GM12878 (cell line): ENCODE results near the gene ADCY9.

Experiments used
- CBX3 ChIP-seq: fragments of 200-600 bp; sonication (generic); IDR thresholded peaks from 2 replicates; pipeline ENCODE4 v1.6.1; 2016; ENCODE audit warnings: low read depth, borderline replicate concordance
- EZH2 ChIP-seq: IDR thresholded peaks from 2 replicates; pipeline ENCODE4 v1.6.1; 2012; ENCODE audit warnings: low read depth, mild to moderate bottlenecking, control low read depth, inconsistent platforms, low read length, borderline replicate concordance; ENCODE audit not compliant: control insufficient read depth
- JUNB ChIP-seq: IDR thresholded peaks from 2 replicates; pipeline ENCODE4 v1.6.1; 2016; ENCODE audit warnings: antibody characterized with exemption, mild to moderate bottlenecking
- NR2F1 ChIP-seq: fragments of 450-650 bp; conservative IDR thresholded peaks from 2 replicates; pipeline ENCODE4 v1.6.1; 2017; ENCODE audit warnings: mild to moderate bottlenecking
- POLR2AphosphoS5 ChIP-seq: IDR thresholded peaks from 2 replicates; pipeline ENCODE4 v1.6.1; 2011; ENCODE audit warnings: mild to moderate bottlenecking, low read length, inconsistent platforms
- RB1 ChIP-seq: fragments of 450-650 bp; formaldehyde crosslinking; IDR thresholded peaks from 2 replicates; pipeline ENCODE4 v1.6.1; 2017; ENCODE audit warnings: mild to moderate bottlenecking, borderline replicate concordance
- ZNF384 ChIP-seq: IDR thresholded peaks from 2 replicates; pipeline ENCODE4 v1.6.1; 2012; ENCODE audit warnings: low read depth, mild to moderate bottlenecking, low read length, improper control_type of control experiment, borderline replicate concordance
- TF ChIP-seq, protein P1 (sequence below): fragments of 450-650 bp; formaldehyde crosslinking; IDR thresholded peaks from 2 replicates; pipeline ENCODE4 v1.5.0; 2022; ENCODE audit warnings: mild to moderate bottlenecking, missing genetic modification characterization
- TF ChIP-seq, protein P2 (sequence below), 3 experiments: IDR thresholded peaks in 2 of 3; conservative IDR thresholded peaks in 1 of 3; 2 replicates each; pipeline ENCODE4 v1.5.1; 2011; ENCODE audit warnings: low read depth in 3 of 3, low read length in 3 of 3, mild to moderate bottlenecking in 3 of 3, control low read depth in 2 of 3, moderate library complexity in 2 of 3, inconsistent platforms in 1 of 3, mixed read lengths in 1 of 3; ENCODE audit not compliant: control insufficient read depth in 2 of 3, insufficient read depth in 1 of 3; ENCODE audit errors: extremely low read depth in 1 of 3
- TF ChIP-seq, protein P3 (sequence below): fragments of 450-650 bp; formaldehyde crosslinking; IDR thresholded peaks from 2 replicates; pipeline ENCODE4 v1.4.0; 2022; ENCODE audit warnings: mild to moderate bottlenecking, moderate library complexity

DNA sequence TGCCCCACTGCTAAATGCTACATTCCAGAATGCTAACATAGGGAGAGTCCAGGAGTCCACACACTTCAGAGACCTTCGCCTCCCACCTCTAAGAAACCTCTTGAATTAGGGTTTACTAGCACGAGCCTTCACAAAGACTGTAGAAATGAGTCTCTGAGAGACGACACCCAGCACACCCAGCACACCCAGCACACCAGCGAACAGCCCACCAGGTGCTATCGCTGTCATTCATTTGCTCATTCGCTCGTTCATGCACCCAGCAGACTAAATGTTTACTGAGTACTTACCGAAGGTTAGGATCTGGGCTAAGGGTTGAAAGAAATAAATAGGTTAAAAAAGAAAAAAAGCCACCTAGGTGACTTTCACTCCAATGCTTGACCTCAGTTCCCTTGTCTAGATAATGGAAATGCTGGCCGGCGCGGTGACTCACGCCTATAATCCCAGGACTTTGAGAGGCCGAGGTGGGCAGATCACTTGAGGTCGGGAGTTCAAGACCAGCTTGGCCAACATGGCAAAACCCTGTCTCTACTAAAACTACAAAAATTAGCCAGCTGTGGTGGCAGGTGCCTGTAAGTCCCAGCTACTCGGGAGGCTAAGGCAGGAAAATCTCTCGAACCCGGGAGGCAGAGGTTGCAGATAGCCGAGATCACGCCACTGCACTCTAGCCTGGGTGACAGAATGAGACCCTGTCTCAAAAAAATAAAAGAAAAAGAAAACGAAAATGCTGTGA lies 100.8 kb downstream of the ADCY9 start:
- TF ChIP-seq, protein P1, sequence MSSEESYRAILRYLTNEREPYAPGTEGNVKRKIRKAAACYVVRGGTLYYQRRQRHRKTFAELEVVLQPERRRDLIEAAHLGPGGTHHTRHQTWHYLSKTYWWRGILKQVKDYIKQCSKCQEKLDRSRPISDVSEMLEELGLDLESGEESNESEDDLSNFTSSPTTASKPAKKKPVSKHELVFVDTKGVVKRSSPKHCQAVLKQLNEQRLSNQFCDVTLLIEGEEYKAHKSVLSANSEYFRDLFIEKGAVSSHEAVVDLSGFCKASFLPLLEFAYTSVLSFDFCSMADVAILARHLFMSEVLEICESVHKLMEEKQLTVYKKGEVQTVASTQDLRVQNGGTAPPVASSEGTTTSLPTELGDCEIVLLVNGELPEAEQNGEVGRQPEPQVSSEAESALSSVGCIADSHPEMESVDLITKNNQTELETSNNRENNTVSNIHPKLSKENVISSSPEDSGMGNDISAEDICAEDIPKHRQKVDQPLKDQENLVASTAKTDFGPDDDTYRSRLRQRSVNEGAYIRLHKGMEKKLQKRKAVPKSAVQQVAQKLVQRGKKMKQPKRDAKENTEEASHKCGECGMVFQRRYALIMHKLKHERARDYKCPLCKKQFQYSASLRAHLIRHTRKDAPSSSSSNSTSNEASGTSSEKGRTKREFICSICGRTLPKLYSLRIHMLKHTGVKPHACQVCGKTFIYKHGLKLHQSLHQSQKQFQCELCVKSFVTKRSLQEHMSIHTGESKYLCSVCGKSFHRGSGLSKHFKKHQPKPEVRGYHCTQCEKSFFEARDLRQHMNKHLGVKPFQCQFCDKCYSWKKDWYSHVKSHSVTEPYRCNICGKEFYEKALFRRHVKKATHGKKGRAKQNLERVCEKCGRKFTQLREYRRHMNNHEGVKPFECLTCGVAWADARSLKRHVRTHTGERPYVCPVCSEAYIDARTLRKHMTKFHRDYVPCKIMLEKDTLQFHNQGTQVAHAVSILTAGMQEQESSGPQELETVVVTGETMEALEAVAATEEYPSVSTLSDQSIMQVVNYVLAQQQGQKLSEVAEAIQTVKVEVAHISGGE (CRISPR knock-in tag), result no peak
- TF ChIP-seq CBX3 (no peak), RB1 (no peak), NR2F1 (no peak), POLR2AphosphoS5 (no peak), ZNF384 (no peak), JUNB (no peak), EZH2 (no peak)
- TF ChIP-seq, protein P2, sequence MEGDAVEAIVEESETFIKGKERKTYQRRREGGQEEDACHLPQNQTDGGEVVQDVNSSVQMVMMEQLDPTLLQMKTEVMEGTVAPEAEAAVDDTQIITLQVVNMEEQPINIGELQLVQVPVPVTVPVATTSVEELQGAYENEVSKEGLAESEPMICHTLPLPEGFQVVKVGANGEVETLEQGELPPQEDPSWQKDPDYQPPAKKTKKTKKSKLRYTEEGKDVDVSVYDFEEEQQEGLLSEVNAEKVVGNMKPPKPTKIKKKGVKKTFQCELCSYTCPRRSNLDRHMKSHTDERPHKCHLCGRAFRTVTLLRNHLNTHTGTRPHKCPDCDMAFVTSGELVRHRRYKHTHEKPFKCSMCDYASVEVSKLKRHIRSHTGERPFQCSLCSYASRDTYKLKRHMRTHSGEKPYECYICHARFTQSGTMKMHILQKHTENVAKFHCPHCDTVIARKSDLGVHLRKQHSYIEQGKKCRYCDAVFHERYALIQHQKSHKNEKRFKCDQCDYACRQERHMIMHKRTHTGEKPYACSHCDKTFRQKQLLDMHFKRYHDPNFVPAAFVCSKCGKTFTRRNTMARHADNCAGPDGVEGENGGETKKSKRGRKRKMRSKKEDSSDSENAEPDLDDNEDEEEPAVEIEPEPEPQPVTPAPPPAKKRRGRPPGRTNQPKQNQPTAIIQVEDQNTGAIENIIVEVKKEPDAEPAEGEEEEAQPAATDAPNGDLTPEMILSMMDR (IDR thresholded peaks at IDR 0.05 in 2 of 3, conservative IDR thresholded peaks at IDR 0.05 in 1 of 3; ENCODE audit: control insufficient read depth in 2 of 3, extremely low read depth in 1 of 3, insufficient read depth in 1 of 3, low read depth in 3 of 3, low read length in 3 of 3), result no peak
- TF ChIP-seq, protein P3, sequence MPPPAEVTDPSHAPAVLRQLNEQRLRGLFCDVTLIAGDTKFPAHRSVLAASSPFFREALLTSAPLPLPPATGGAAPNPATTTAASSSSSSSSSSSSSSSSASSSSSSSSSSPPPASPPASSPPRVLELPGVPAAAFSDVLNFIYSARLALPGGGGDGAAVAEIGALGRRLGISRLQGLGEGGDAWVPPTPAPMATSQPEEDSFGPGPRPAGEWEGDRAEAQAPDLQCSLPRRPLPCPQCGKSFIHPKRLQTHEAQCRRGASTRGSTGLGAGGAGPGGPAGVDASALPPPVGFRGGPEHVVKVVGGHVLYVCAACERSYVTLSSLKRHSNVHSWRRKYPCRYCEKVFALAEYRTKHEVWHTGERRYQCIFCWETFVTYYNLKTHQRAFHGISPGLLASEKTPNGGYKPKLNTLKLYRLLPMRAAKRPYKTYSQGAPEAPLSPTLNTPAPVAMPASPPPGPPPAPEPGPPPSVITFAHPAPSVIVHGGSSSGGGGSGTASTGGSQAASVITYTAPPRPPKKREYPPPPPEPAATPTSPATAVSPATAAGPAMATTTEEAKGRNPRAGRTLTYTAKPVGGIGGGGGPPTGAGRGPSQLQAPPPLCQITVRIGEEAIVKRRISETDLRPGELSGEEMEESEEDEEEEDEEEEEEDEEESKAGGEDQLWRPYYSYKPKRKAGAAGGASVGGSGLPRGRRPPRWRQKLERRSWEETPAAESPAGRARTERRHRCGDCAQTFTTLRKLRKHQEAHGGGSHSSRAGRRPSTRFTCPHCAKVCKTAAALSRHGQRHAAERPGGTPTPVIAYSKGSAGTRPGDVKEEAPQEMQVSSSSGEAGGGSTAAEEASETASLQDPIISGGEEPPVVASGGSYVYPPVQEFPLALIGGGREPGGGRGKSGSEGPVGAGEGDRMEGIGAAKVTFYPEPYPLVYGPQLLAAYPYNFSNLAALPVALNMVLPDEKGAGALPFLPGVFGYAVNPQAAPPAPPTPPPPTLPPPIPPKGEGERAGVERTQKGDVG, result no peak
